Nucleus accumbens (tissue), 56 donors: Measurements from ENCODE around the gene GPRASP3.
A peak's percentile ranks its signal among the peaks of the same experiment; 100 is the strongest.
"Not testable (repeated sequence)": the region's sequence is repeated elsewhere in the genome, so short reads cannot be mapped to it uniquely, and the experiment has no call there.

Experiments used
- DNase-seq, 56 donors: peaks; one replicate each; lab custom pipeline; 2025; lab: John Stamatoyannopoulos, UW

GPRASP3 gene, protein sequence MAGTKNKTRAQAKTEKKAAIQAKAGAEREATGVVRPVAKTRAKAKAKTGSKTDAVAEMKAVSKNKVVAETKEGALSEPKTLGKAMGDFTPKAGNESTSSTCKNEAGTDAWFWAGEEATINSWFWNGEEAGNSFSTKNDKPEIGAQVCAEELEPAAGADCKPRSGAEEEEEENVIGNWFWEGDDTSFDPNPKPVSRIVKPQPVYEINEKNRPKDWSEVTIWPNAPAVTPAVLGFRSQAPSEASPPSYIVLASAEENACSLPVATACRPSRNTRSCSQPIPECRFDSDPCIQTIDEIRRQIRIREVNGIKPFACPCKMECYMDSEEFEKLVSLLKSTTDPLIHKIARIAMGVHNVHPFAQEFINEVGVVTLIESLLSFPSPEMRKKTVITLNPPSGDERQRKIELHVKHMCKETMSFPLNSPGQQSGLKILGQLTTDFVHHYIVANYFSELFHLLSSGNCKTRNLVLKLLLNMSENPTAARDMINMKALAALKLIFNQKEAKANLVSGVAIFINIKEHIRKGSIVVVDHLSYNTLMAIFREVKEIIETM

DNA sequence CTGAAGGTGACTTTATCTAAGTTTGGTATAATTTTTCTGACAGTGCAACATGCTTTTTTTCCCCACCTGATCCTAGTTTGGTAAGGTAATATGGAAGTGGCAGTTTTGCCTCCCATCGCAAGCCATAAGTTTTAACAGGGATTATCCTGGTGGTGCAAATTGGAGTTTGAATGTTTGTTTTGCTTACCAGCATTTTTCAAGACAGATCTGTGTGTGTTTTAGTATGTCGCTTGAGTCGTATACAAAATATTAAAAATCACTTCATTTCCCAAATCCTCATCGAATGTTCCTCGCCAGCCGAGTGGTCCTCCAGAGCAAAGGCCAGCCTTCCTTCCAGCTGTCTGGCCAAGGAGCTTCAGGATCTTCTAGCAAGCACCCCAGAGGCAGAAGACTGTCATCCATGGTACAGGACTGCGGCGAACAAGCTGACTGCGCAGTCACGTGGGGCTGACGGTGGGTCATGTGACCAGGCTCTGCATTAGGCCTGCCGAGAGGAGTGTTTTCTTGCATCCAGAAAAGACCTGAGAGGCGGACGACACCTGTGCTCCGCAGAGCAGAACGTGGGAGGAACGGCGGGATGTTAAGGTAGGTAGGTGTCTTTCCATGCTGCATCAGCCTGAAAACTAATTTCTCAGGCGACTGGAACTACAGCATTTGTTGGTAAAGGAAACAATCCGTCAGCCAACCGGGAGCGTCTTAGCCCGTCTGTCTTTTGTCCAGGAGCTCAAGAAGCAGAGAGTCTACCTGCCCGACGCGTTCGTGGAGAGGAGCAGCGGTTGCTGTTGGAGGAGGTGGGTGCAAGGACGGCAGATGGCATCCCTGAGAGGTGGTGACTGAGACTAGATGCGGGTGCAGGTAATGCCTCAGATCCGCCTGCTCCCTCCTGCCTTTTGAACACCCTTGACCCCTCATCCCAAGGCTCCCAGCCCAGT is at the start of gene GPRASP3:
Gene GPRASP3 (plus strand): TSS at position 507 of the 932 bp plus-strand sequence. CDS start 28,253 bp downstream, outside the sequence.
- DNase-seq, result peak; percentile 3 to 93 (median 70)

DNA sequence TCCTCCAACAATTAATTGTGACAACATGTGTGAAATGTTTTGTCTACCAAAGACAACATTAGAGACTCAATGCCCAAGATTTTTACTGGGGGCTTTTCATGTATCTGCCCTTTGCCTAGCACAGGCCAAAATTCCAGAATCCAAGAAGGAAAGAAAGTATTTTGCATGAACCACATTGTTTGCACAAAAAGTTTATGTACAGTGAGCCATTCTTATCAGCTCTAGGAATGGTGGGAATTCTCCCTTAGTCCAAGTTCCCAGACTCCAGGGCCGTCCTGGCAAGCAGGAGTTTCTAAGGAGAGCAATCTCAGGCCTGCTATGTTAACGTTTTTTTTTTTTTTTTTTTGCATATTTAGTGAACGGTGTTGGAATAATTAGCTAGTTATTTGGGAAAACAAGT is 47.7 kb upstream of the GPRASP3 start:
- DNase-seq, result no peak

DNA sequence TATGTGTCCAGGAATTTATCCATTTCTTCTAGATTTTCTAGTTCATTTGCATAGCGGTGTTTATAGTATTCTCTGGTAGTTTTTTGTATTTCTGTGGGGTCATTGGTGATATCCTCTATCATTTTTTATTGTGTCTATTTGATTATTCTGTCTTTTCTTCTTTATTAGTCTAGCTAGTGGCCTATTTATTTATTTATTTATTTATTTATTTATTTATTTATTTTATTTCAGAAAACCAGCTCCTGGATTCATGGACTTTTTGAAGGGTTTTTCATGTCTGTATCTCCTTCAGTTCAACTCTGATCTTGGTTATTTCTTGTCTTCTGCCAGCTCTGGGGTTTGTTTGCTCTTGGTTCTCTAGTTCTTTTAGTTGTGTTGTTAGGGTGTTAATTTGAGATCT is 43.1 kb upstream of the GPRASP3 start:
- not testable (repeated sequence) for DNase-seq

DNA sequence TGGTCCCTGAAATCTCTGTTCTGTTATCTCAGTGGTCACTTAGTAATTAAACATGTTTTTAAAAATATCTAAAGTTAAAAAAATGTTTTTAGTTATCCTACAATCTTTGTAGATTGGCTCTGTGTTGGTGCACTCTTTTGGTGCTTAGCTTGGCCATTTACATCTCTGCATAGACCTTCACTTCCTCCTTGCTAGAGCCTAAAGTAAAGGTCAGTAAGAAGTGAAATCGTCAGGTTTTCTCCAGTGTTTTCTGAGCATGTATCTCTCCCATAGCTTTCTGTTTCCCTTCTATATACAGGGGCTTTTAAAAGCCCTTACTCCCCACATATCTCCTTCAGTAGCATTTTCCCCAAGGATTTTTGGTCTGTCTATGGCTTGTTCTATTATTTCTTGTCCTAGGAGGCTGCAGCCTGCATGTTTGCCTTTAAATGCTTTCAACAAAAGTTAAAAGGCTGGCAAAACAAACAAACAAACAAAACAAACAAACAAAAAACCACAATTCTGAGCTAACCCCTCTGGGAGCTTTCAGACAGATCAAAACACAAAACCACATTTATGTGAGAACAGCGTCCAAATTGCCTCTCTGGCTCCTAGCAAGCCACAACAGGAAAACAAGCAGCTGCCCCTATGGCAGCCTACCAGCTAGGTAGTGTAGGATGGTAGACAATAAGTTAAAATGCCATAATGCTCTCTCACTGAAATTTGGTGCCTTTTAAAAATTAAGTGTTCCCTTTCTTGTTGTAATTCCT is 35.6 kb upstream of the GPRASP3 start:
- no peak for DNase-seq

DNA sequence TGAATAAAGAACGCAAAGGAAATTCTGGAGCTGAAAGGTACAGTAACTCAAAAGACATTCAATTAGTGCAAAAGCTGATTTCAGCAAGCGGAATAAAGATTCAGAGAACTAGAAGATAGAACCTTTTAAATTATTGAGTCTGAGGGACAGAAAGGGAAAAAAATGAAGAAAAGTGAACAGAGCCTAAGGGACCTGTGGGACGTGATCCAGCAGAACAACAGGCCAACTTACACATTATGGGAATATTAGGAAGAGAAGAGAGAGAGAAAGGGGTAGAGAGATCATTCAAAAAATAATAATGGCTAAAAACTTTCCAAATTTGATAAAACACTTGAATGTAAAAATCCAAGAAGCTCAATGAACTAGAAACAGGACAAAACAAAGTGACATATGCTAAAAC is 25.8 kb upstream of the GPRASP3 start:
- DNase-seq, result no peak

DNA sequence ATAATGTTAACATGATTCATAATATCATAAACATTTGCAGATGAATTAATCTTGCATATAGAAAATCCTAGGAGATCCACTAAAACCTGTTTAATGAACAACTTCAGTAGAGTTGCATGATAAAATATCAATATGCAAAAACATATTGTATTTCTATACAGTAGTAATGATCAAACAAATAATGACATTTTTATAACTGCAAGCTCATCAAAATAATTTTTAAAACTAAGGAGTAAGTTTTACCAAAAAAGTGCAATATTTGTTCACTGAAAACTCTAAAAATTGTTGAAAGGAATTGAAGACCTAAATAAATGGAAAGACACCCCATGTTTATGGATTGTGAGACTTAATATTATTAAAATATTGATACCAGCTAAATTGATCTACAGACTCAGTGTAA is 24.2 kb upstream of the GPRASP3 start:
- no peak for DNase-seq

DNA sequence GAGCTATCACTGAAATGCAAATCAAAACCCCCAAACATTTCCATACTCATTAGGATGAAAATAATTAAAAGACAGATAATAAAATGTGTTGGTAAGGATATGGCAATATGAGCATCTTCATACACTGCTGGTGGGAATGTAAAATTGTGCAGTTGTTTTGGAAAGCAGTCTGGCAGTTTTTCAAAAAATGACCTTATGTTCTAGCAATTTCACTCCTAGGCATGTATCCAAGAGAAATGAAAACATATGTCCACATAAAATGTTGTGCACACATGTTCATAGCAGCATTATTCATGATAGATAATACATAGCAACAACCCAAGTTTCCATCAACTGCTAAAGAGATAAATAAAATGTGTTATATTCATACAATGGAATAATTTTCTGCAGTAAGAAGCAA is 23.0 kb upstream of the GPRASP3 start:
- no peak for DNase-seq

DNA sequence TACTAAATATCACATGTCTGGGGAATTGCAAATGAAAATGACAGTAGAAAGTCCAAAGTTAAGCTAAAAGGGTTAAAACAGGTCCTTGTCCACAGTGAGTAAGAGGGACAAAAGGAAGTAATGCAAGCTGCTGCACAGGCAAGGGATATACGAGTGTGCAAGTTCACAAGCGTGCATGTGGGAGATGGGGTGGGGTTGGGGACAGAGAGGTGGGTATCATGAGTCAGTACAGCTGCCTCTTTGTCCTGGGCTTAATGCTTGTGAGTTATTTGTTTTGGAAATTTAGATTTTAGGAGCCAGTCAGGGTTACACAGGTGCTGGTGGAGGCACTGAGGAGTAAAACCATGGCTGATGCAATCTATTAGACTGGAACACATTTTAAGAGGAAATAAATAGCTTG is 11.6 kb upstream of the GPRASP3 start:
- DNase-seq, result no peak

DNA sequence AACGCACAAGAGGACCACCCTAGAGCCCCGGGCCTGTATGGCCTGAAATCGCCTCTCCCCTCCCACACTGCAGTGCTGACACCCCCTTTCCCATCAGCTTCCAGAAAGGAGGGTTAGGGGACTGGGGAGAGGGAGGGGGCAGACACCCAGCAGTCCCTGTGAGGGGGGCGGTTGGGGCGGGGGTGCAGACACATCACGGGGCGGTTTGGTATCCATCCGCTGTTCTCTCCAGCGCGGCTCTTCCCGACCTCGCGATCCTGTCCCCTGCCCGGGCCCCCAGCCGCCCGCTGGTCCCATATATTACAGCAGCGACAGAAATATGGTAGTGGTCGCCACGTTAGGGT is 8.7 kb upstream of the GPRASP3 start:
- DNase-seq, result peak in 5 of 56 donors; percentile 1 to 55 (median 5)

DNA sequence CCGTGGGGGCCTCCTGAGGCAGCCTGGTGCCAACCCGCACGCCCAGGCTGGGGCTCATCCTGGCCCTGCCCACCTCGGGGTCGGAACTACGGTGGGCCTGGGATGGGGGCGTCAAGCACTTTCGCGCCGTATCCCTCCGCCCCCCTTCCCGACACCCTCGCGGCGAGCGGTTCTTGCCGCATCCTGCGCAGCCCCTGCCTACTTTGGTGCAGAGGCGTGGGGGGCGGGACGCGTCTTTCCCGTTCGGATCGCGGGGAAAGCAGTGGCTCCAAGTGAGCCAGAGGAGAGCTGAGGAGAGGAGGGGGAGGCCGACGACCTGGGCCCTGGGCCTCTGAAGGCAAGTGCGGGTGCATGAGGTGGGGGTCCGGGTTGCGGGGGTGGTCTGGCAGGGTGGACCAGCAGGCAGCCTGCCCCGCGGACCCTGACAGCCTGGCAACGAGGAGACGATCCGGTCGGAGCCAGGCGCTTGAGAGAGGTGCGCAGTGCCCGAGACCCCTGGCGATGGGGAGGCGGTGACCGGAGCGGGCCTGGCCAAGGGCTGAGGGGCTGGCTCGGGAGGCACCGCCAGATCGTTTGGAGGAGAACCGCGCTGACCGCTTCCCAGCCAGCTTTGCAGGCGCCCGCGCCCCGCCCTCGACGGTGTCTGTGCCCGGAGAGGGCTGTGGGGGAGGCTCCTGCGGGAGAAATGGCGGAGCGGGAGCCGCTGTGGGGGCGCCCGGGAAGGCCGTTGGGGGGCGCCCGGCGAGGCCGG is 8.2 kb upstream of the GPRASP3 start, which contains the start of gene GPRASP2:
Gene GPRASP2 (plus strand): TSS at position 233 of the 751 bp plus-strand sequence. CDS start 2,422 bp downstream, outside the sequence.
- DNase-seq, result peak in 45 of 56 donors; percentile 0 to 69 (median 28)

DNA sequence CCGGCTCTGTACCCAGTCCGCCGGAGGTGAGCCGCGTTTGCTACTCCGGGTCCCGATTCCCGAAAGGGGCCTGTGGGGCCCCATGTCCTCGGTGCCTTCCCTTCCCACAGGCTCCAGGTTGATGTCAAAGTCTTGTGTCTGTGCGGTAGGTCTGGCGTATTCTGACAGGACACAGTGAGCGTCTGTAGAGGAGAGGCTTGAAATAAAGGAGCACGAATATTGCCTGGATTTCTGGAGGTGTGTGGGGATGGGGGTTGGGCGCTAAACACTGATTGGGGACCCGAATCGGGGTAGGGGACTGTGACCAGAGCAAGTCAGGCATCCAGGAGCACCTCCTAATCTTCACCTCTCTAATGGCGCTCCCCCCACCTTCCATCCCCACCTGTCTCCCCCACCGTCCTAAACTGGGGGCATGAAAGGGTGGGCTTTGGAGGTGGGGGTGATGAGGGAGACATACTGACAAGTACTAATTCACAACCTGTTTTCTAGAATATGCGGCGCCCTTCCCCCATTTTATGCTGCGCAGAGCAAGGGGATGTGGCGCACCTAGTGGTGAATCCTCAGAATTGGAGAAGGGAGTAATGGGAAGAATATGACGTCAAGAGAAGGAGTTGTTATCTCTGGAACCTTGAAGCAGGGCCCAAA is 7.4 kb upstream of the GPRASP3 start:
- DNase-seq, result peak in 54 of 56 donors; percentile 0 to 78 (median 40)

DNA sequence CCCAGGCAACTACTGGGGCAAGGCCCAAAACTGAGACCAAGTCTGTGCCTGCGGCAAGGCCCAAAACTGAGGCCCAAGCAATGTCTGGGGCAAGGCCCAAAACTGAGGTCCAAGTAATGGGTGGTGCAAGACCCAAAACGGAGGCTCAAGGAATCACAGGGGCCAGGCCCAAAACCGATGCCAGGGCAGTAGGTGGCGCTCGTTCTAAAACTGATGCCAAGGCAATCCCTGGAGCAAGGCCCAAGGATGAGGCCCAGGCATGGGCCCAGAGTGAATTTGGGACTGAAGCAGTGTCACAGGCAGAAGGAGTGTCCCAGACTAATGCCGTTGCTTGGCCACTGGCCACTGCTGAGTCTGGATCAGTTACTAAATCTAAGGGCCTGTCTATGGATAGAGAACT is 5.5 kb upstream of the GPRASP3 start:
- no peak for DNase-seq

DNA sequence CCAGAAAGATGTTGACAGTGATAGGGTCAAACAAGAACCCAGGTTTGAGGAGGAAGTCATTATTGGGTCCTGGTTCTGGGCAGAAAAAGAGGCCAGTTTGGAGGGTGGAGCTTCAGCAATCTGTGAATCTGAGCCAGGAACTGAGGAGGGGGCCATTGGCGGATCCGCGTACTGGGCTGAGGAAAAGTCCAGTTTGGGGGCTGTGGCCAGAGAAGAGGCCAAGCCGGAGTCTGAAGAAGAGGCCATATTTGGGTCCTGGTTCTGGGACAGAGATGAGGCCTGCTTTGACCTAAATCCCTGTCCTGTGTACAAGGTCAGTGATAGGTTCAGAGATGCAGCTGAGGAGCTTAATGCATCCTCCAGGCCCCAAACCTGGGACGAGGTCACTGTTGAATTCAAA is 4.6 kb upstream of the GPRASP3 start:
- DNase-seq, result no peak

DNA sequence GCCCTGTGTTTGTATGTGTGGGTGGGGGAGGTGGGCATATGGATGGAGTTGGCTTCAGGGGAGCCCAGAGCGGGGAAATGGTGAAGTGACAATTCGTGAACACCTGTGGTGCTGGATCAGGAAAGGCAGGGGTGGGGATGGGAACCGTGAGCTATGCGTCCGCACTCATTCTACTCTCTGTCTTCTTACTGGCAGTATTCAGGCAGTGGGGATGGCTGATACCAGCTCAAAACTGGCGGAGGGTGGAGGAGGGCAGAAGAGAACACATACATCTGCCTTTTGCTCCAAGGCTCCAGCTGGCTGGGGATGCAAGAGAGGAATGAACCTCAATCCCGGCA is 595 bp downstream of the GPRASP3 start:
- DNase-seq, result not testable (repeated sequence)

DNA sequence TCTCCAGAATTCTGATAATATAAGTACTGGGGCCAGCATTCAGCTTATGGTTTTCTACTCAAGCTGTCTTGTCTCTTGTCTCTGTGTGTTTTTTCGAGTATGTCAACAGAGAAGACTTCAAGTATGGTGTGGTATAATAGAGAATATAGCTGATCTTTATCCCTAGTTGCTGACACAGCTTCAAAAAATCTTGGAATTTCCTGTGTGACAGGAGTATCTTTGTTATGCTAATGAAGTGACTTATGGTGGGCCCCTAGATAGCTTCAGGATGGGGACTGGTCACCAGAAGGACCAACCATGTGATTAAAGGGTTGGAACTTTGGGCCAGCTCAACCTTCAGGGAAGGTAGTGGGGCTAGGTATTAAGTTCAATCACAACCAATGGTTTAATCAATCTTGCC is 2.9 kb downstream of the GPRASP3 start:
- DNase-seq, result no peak

DNA sequence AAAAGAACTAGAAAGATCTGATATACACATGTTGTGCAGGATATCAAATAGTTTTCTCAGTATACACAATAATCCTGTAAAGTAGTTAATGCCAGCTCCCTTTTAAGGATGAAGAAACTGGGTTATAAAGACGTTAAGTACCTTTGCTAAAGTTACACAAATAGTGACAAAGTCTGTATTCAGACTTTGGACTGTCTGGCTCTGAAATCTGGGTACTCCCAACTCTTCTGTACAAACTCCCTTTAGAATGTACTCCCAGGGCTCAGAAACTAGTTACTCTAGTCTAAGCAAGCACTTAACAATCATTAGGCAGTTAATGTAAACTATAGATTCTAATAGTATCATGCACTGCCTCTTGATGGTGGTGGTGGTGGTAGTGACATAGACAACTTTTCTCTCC is 7.2 kb downstream of the GPRASP3 start:
- no peak for DNase-seq

DNA sequence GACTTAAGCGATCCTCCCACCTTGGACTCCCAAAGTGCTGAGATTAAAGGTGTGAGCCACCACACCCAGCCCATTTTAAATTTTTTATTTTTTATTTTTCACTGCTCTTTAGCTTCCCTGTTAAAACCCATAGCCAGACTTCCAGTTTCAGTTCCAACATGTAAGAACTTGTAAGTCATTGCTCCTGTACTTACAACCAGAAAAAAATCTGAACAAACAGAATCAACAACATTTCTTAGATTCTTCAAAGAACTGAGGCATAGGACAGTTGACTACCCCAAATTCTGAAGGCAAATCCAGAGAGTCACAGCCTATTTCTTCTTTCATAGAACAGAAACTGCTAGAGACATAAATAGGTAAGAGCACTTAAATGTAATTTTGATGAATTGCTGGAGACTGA is 8.1 kb downstream of the GPRASP3 start:
- DNase-seq, result no peak

DNA sequence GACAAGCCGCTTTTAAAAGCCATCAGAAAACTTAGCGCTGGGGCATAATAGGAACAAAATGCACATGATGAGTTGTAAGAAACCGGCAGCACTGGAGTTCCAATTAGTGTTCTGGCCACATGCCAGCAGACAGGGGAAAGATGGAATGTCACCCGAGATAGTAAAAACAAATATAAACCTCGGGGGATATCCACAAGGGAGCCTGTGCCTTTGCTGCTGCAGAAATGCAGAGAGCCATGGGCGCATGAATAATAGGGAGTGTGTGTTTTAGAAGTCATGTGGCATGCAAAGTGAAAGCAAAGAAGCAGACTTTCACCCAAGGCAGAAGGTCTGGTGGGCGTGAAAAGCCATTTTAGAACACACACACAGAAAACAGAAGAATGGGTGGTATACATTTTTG is 19.1 kb downstream of the GPRASP3 start:
- no peak for DNase-seq

DNA sequence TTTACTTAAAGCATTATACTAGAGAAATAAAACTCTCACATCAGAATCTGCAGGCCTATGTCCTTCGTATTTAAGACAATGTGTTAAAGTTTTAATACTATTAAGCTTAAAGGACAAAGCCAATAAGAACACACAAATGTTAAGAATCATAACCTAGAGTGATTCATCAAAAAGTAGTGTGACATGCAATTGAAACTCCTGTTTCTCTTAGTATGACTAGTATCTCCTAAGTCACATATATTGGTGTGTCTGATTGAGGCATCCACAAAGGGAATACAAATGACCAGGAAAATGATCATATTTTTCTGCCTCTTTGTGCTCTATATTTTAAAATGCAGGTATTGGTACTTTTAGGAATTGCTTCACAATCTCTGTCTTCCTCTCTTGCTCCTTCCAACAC is 23.8 kb downstream of the GPRASP3 start:
- no peak for DNase-seq
